Measurements from ENCODE around the gene ZFHX3.

DNA sequence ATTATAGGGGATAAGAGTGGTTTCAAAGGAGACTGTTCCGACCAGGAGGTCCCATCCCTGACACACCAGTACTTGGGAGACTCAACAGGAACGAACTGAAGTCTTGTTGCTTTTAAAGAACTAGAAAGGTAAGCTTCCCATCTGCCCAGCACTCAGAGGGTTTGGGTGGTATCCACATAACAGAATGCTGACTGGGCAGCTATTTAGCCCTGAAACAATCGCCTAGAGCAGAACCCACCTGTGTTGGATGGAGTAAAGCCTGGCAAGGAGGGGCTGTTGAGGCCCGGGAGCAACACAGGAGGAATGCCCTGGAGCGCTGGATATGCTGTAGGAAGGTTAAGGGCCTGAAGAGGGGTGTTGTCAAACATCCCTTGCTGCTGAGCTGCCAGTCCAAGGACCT is 254.9 kb downstream of the ZFHX3 start:
- TF ChIP-seq, protein P1, sequence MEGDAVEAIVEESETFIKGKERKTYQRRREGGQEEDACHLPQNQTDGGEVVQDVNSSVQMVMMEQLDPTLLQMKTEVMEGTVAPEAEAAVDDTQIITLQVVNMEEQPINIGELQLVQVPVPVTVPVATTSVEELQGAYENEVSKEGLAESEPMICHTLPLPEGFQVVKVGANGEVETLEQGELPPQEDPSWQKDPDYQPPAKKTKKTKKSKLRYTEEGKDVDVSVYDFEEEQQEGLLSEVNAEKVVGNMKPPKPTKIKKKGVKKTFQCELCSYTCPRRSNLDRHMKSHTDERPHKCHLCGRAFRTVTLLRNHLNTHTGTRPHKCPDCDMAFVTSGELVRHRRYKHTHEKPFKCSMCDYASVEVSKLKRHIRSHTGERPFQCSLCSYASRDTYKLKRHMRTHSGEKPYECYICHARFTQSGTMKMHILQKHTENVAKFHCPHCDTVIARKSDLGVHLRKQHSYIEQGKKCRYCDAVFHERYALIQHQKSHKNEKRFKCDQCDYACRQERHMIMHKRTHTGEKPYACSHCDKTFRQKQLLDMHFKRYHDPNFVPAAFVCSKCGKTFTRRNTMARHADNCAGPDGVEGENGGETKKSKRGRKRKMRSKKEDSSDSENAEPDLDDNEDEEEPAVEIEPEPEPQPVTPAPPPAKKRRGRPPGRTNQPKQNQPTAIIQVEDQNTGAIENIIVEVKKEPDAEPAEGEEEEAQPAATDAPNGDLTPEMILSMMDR (IDR thresholded peaks at IDR 0.05), result no peak
- no peak for TF ChIP-seq POLR2A (IDR thresholded peaks at IDR 0.05)

All from testis (tissue), 2 donors.